GM19455 (cell line): Measurements from ENCODE around the gene PEA15.

Experiments used
- ATAC-seq: cut with Tn5 transposase; IDR thresholded peaks from one replicate; pipeline ENCODE4 v1.9.1; 2021; ENCODE audit not compliant: unreplicated experiment

Gene PEA15

GRCh38 chr1:160178731-160179130 is 26.5 kb upstream of the PEA15 start:
- ATAC-seq: no peak

- no peak for ATAC-seq
Observed at GRCh38 chr1:160179336-160179735, 25.8 kb upstream of the PEA15 start.

- ATAC-seq: no peak
Observed at GRCh38 chr1:160186246-160186645, 18.9 kb upstream of the PEA15 start.

- ATAC-seq: no peak
Observed at GRCh38 chr1:160186729-160187128, 18.5 kb upstream of the PEA15 start.

- ATAC-seq: no peak
Observed at GRCh38 chr1:160187407-160187806, 17.8 kb upstream of the PEA15 start.

- ATAC-seq: no peak
Observed at GRCh38 chr1:160188341-160188740, 16.8 kb upstream of the PEA15 start.

GRCh38 chr1:160189649-160190625 is 15.2 kb upstream of the PEA15 start, which contains the start of gene CASQ1:
Gene CASQ1 (plus strand): TSS chr1:160190575. CDS start chr1:160190752, 177 bp downstream.
- no peak for ATAC-seq

GRCh38 chr1:160191756-160192155 is 13.4 kb upstream of the PEA15 start:
- ATAC-seq: no peak

GRCh38 chr1:160192234-160192633 is 12.9 kb upstream of the PEA15 start:
- ATAC-seq: no peak

GRCh38 chr1:160193091-160193819 is 11.9 kb upstream of the PEA15 start:
- ATAC-seq: no peak

GRCh38 chr1:160193832-160194736 is 11.1 kb upstream of the PEA15 start:
- no peak for ATAC-seq

- ATAC-seq: no peak
Observed at GRCh38 chr1:160194737-160195059, 10.5 kb upstream of the PEA15 start.

GRCh38 chr1:160196143-160196542 is 9.0 kb upstream of the PEA15 start:
- ATAC-seq: no peak

- ATAC-seq: no peak
Observed at GRCh38 chr1:160197231-160197630, 8.0 kb upstream of the PEA15 start.

- no peak for ATAC-seq
Observed at GRCh38 chr1:160200786-160201185, 4.4 kb upstream of the PEA15 start.

GRCh38 chr1:160204526-160205241 is 500 bp upstream of the PEA15 start:
- ATAC-seq: peak; percentile 55

GRCh38 chr1:160206036-160206389 is 829 bp downstream of the PEA15 start:
- peak; percentile 38 for ATAC-seq

GRCh38 chr1:160206421-160207117 is 1.4 kb downstream of the PEA15 start:
- ATAC-seq: no peak

- ATAC-seq: no peak
Observed at GRCh38 chr1:160207118-160207650, 2.0 kb downstream of the PEA15 start.
